IMR-90 (cell line): Measurements from ENCODE around the gene LIX1. TPM values are rescaled to one million over a fixed set of nuclear protein-coding genes. Genes with fewer than 3 reads are reported as not detected.

Experiments
- ATAC-seq: fragments of 200-7000 bp; cut with Tn5 transposase; 2 replicates; pipeline ENCODE4 v1.9.1; 2020; ENCODE audit warnings: low read depth, mild to moderate bottlenecking, moderate library complexity
- BruUV-seq: library from RNA; stranded (reverse); fragments of 400-500 nt; replicated peaks from 2 replicates; lab custom pipeline; 2021; lab: Mats Ljungman, UMichigan
- CTCF ChIA-PET: fragments of 300-600 bp; formaldehyde crosslinking; extraction: SDS; loops from one replicate; lab custom pipeline; 2021; ENCODE audit warnings: antibody characterized with exemption; lab: Yijun Ruan, JAX
- POLR2A ChIA-PET: fragments of 300-600 bp; sonication (Branson Sonifier 250); formaldehyde crosslinking; loops from one replicate; lab custom pipeline; 2022; ENCODE audit warnings: antibody characterized with exemption; ENCODE audit not compliant: unreplicated experiment; lab: Charles Lee
- DNase-seq: peaks from one replicate; pipeline ENCODE4 v3.0.0; 2013
- H2AFZ ChIP-seq: replicated peaks from 2 replicates; pipeline ENCODE3; 2013; ENCODE audit warnings: low read length, mild to moderate bottlenecking; ENCODE audit not compliant: poor library complexity
- H2AK5ac ChIP-seq: 2 replicates; pipeline ENCODE4 v1.6.1; 2013; ENCODE audit warnings: low read depth, low read length, inconsistent platforms
- H2AK9ac ChIP-seq: replicated peaks from 2 replicates; pipeline ENCODE3; 2013; ENCODE audit warnings: mild to moderate bottlenecking, low read depth, low read length, moderate library complexity; ENCODE audit not compliant: poor library complexity
- H2BK120ac ChIP-seq: 2 replicates; pipeline ENCODE4 v1.6.1; 2013; ENCODE audit warnings: low read depth, low read length, inconsistent platforms
- H2BK15ac ChIP-seq: 3 replicates; pipeline ENCODE4 v1.6.1; 2013; ENCODE audit warnings: low read depth, low read length, inconsistent platforms
- H2BK20ac ChIP-seq: 2 replicates; pipeline ENCODE4 v1.6.1; 2013; ENCODE audit warnings: low read depth, mild to moderate bottlenecking, inconsistent platforms, low read length, moderate library complexity
- H2BK5ac ChIP-seq: 2 replicates; pipeline ENCODE4 v1.6.1; 2013; ENCODE audit warnings: mild to moderate bottlenecking, low read depth, low read length, inconsistent platforms; ENCODE audit not compliant: poor library complexity, severe bottlenecking
- H3K14ac ChIP-seq: replicated peaks from 2 replicates; pipeline ENCODE4 v1.6.1; 2013; ENCODE audit warnings: low read depth, low read length, inconsistent platforms
- H3K18ac ChIP-seq: 2 replicates; pipeline ENCODE4 v1.6.1; 2013; ENCODE audit warnings: low read depth, low read length, control low read depth
- H3K23ac ChIP-seq: 2 replicates; pipeline ENCODE4 v1.6.1; 2013; ENCODE audit warnings: low read depth, low read length, inconsistent platforms
- H3K27ac ChIP-seq: 2 replicates; pipeline ENCODE4 v1.5.1; 2013; ENCODE audit warnings: mild to moderate bottlenecking, control low read depth, low read length; ENCODE audit not compliant: insufficient read depth
- H3K27me3 ChIP-seq: 2 replicates; pipeline ENCODE4 v1.6.1; 2013; ENCODE audit warnings: low read length; ENCODE audit not compliant: control insufficient read depth, insufficient read depth
- H3K36me3 ChIP-seq: 2 replicates; pipeline ENCODE4 v1.6.1; 2013; ENCODE audit warnings: low read length, mixed read lengths; ENCODE audit not compliant: control insufficient read depth, insufficient read depth
- H3K4ac ChIP-seq: 2 replicates; pipeline ENCODE4 v1.6.1; 2013; ENCODE audit warnings: low read depth, low read length, inconsistent platforms
- H3K4me1 ChIP-seq: 2 replicates; pipeline ENCODE4 v1.6.1; 2013; ENCODE audit warnings: low read length, mixed read lengths; ENCODE audit not compliant: control insufficient read depth, insufficient read depth
- H3K4me2 ChIP-seq: 2 replicates; pipeline ENCODE4 v1.6.1; 2013; ENCODE audit warnings: low read depth, mild to moderate bottlenecking, control low read depth, low read length, moderate library complexity
- H3K4me3 ChIP-seq: 2 replicates; pipeline ENCODE4 v1.5.1; 2013; ENCODE audit warnings: low read depth, mild to moderate bottlenecking, control low read depth, low read length, moderate library complexity; ENCODE audit not compliant: insufficient read depth
- H3K56ac ChIP-seq: 2 replicates; pipeline ENCODE4 v1.6.1; 2013; ENCODE audit warnings: low read length, inconsistent platforms; ENCODE audit not compliant: insufficient read depth; ENCODE audit errors: extremely low read depth
- H3K79me1 ChIP-seq, 2 experiments: 2 replicates each; pipeline ENCODE4 v1.6.1; 2013; ENCODE audit warnings: low read length in 2 of 2, inconsistent platforms in 1 of 2, low read depth in 1 of 2
- H3K9ac ChIP-seq: 2 replicates; pipeline ENCODE4 v1.6.1; 2013; ENCODE audit warnings: low read depth, low read length, control low read depth
- H3K9me1 ChIP-seq: 2 replicates; pipeline ENCODE4 v1.6.1; 2013; ENCODE audit warnings: low read length, inconsistent platforms; ENCODE audit not compliant: insufficient read depth
- H3K9me3 ChIP-seq: 2 replicates; pipeline ENCODE4 v1.6.1; 2013; ENCODE audit warnings: low read length; ENCODE audit not compliant: control insufficient read depth, insufficient read depth
- H4K20me1 ChIP-seq: 2 replicates; pipeline ENCODE4 v1.6.1; 2013; ENCODE audit warnings: low read length, inconsistent platforms; ENCODE audit not compliant: insufficient read depth
- H4K5ac ChIP-seq: 2 replicates; pipeline ENCODE4 v1.6.1; 2013; ENCODE audit warnings: mild to moderate bottlenecking, low read depth, low read length, control low read depth
- H4K8ac ChIP-seq, 2 experiments: 2 replicates each; pipeline ENCODE4 v1.6.1; 2013; ENCODE audit warnings: low read depth in 2 of 2, low read length in 2 of 2, control low read depth in 1 of 2, inconsistent platforms in 1 of 2
- H4K91ac ChIP-seq: 2 replicates; pipeline ENCODE4 v1.6.1; 2013; ENCODE audit warnings: low read depth, low read length, inconsistent platforms; ENCODE audit not compliant: insufficient read depth
- CEBPB ChIP-seq: IDR thresholded peaks from 2 replicates; pipeline ENCODE4 v1.6.1; 2012; ENCODE audit warnings: low read depth, low read length, improper control_type of control experiment
- FOS ChIP-seq: fragments of 150-350 bp; IDR thresholded peaks from 2 replicates; pipeline ENCODE4 v1.6.1; 2016; ENCODE audit warnings: low read depth, low read length
- MAFK ChIP-seq: IDR thresholded peaks from 2 replicates; pipeline ENCODE4 v1.6.1; 2012; ENCODE audit warnings: low read depth, low read length, improper control_type of control experiment
- MAZ ChIP-seq: IDR thresholded peaks from 2 replicates; pipeline ENCODE4 v1.6.1; 2012; ENCODE audit warnings: low read depth, mild to moderate bottlenecking, low read length, improper control_type of control experiment, moderate library complexity, borderline replicate concordance
- RAD21 ChIP-seq: IDR thresholded peaks from 2 replicates; pipeline ENCODE4 v1.6.1; 2012; ENCODE audit warnings: low read length, improper control_type of control experiment
- RCOR1 ChIP-seq: IDR thresholded peaks from 2 replicates; pipeline ENCODE4 v1.6.1; 2012; ENCODE audit warnings: mild to moderate bottlenecking, low read length, improper control_type of control experiment; ENCODE audit not compliant: insufficient replicate concordance
- RFX5 ChIP-seq: IDR thresholded peaks from 2 replicates; pipeline ENCODE4 v1.8.0; 2012; ENCODE audit warnings: low read depth, mild to moderate bottlenecking, low read length, moderate library complexity
- SMC3 ChIP-seq: fragments of 150-350 bp; IDR thresholded peaks from 2 replicates; pipeline ENCODE4 v1.6.1; 2016; ENCODE audit warnings: low read depth, mild to moderate bottlenecking, antibody characterized with exemption, low read length, moderate library complexity
- dilution Hi-C: fragments of 300-500 bp; cut with HindIII; formaldehyde crosslinking; loops from one replicate; pipeline ENCODE4 v1.14.3; 2018; ENCODE audit warnings: low sequenced_read_pairs; ENCODE audit not compliant: unreplicated experiment
- in situ Hi-C: fragments of 300-500 bp; cut with MboI; formaldehyde crosslinking; loops from 3 replicates; pipeline ENCODE4 v1.14.3; 2019; ENCODE audit warnings: low sequenced_read_pairs, inconsistent platforms, mixed read lengths
- intact Hi-C: fragments of 100-400 bp; cut with micrococcal nuclease; formaldehyde crosslinking; loops from 2 replicates; pipeline ENCODE4 v1.10.0; 2022
- polyA plus RNA-seq, 3 experiments: library from polyadenylated mRNA; depleted of rRNA; stranded (reverse); fragments of >200 nt; gene quantifications; 2 replicates each; pipeline ENCODE4 v1.2.3, GENCODE V29; 2012; ENCODE audit warnings: low replicate concordance in 1 of 3
- total RNA-seq: library from RNA; depleted of rRNA; stranded (reverse); fragments of >200 nt; gene quantifications from 2 replicates; pipeline ENCODE4 v1.2.3, GENCODE V29; 2012
- TF ChIP-seq, protein P1 (sequence below): fragments of 150-350 bp; IDR thresholded peaks from 2 replicates; pipeline ENCODE4 v1.6.1; 2017; ENCODE audit warnings: mild to moderate bottlenecking, antibody characterized with exemption, low read length, low read depth

The LIX1 gene
- total and polyA plus RNA-seq, 2 of the 4 experiments (the other 2 are of a cell fraction): not detected

DNA sequence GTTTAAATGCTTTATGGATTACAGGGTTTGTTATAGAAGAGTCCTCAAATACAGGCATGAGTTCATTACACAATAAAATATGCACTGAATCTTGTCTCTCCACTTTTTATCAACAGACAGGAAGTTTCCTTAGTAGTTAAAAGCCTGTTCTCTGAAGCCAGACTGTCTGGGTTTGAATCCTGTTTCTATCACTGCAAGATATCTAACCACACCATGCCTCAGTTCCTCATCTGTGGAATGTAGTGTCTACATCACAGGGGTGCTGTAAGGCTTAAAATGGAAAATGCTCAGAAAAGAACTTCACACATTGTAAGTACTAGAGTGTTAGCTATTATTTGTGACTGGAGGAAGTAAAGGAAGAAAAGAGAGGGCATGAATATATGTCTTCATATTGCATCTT is 9.3 kb downstream of the LIX1 start:
- Histone ChIP-seq H3K36me3 (no peaks in the 10 kb centered on the region), H2AK9ac (no peak overlapping the region), H4K5ac (no peak overlapping the region), H3K4ac (no peak overlapping the region), H2AFZ (no peak overlapping the region), H3K79me1 (no peaks in the 10 kb centered on the region), H3K56ac (no peak overlapping the region), H3K18ac (no peak overlapping the region), H3K14ac (no peak overlapping the region), H3K23ac (no peak overlapping the region), H2BK15ac (no peak overlapping the region), H2BK20ac (no peak overlapping the region), H3K9ac (no peak overlapping the region), H4K8ac (no peak overlapping the region), H4K20me1 (no peaks in the 10 kb centered on the region), H2BK120ac (no peak overlapping the region), H3K27ac (no peak overlapping the region), H3K4me2 (no peak overlapping the region), H2AK5ac (no peak overlapping the region), H2BK5ac (no peak overlapping the region), H3K27me3 (peaks cover 31% of the 10 kb centered on the region), H4K91ac (no peak overlapping the region), H3K4me3 (no peak overlapping the region), H3K9me1 (no peaks in the 10 kb centered on the region), H3K9me3 (no peaks in the 10 kb centered on the region), H3K4me1 (no peaks in the 10 kb centered on the region)
- in situ Hi-C loops (no loop called here), intact Hi-C loops (no loop called here), dilution Hi-C loops (no loop called here)
- POLR2A ChIA-PET: no interaction called here
- CTCF ChIA-PET: interaction anchor here (1.8 kb wide), 1 partner anchor 9 kb away, joined by 5 read pairs; the partner anchor contains the start of gene LIX1
- no peak for ATAC-seq
- TF ChIP-seq RAD21 (no peak), FOS (no peak), RCOR1 (no peak), MAFK (no peak), CEBPB (no peak), MAZ (no peak), SMC3 (no peak), RFX5 (no peak)
- TF ChIP-seq, protein P1, sequence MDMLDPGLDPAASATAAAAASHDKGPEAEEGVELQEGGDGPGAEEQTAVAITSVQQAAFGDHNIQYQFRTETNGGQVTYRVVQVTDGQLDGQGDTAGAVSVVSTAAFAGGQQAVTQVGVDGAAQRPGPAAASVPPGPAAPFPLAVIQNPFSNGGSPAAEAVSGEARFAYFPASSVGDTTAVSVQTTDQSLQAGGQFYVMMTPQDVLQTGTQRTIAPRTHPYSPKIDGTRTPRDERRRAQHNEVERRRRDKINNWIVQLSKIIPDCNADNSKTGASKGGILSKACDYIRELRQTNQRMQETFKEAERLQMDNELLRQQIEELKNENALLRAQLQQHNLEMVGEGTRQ: no peak
- no TSS peak for BruUV-seq
- no peak for DNase-seq
